Panc1 (cell line): ENCODE results near the gene ANKLE1. TPM values are rescaled to one million over a fixed set of nuclear protein-coding genes. Genes with fewer than 3 reads are reported as not detected.

ENCODE experiments used
- ATAC-seq: fragments of 200-7000 bp; cut with Tn5 transposase; 2 replicates; pipeline ENCODE4 v1.9.1; 2020; ENCODE audit warnings: mild to moderate bottlenecking, moderate library complexity
- BruUV-seq: library from RNA; stranded (reverse); fragments of 400-500 nt; replicated peaks from 2 replicates; lab custom pipeline; 2021; lab: Mats Ljungman, UMichigan
- CTCF ChIA-PET: fragments of 300-600 bp; sonication (Branson Sonifier 250); formaldehyde crosslinking; loops from one replicate; lab custom pipeline; 2022; ENCODE audit warnings: antibody characterized with exemption; lab: Charles Lee
- POLR2A ChIA-PET: fragments of 300-600 bp; sonication (Branson Sonifier 250); formaldehyde crosslinking; loops from one replicate; lab custom pipeline; 2022; ENCODE audit warnings: antibody characterized with exemption; lab: Charles Lee
- DNase-seq: peaks from one replicate; pipeline ENCODE4 v3.0.0-alpha.2; 2010; ENCODE audit warnings: low read depth, low spot score
- H3K27ac ChIP-seq: 2 replicates; pipeline ENCODE4 v1.5.1; 2011; ENCODE audit warnings: mild to moderate bottlenecking, low read length, inconsistent platforms
- H3K27me3 ChIP-seq: fragments of 200-500 bp; sonication (Bioruptor generic); 2 replicates; pipeline ENCODE4 v1.6.0; 2014; ENCODE audit warnings: low read length, inconsistent platforms; ENCODE audit not compliant: control insufficient read depth, insufficient read depth
- H3K36me3 ChIP-seq: fragments of 200-500 bp; sonication (Bioruptor generic); 2 replicates; pipeline ENCODE4 v1.5.1; 2014; ENCODE audit warnings: inconsistent platforms, mild to moderate bottlenecking, low read length, moderate library complexity; ENCODE audit not compliant: control insufficient read depth, insufficient read depth
- H3K4me1 ChIP-seq: 2 replicates; pipeline ENCODE4 v1.5.1; 2011; ENCODE audit warnings: inconsistent platforms, mild to moderate bottlenecking, low read length, moderate library complexity; ENCODE audit not compliant: control insufficient read depth, insufficient read depth
- H3K4me3 ChIP-seq, 2 experiments: 2 replicates each; pipeline ENCODE4 v1.5.1; 2011 to 2012; ENCODE audit warnings: low read depth in 2 of 2, low read length in 2 of 2, mild to moderate bottlenecking in 2 of 2, inconsistent platforms in 1 of 2, moderate library complexity in 1 of 2
- H3K9me3 ChIP-seq: fragments of 200-500 bp; sonication (Bioruptor generic); 2 replicates; pipeline ENCODE4 v1.5.1; 2014; ENCODE audit warnings: low read depth, mild to moderate bottlenecking, inconsistent platforms, low read length, moderate library complexity; ENCODE audit not compliant: control insufficient read depth, insufficient read depth
- CTCF ChIP-seq: fragments of 450-650 bp; IDR thresholded peaks from 2 replicates; pipeline ENCODE4 v1.5.1; 2017; ENCODE audit warnings: mild to moderate bottlenecking
- POLR2AphosphoS5 ChIP-seq: IDR thresholded peaks from 2 replicates; pipeline ENCODE4 v1.6.1; 2012; ENCODE audit warnings: mild to moderate bottlenecking, low read depth, low read length, moderate library complexity
- SIN3A ChIP-seq: IDR thresholded peaks from 2 replicates; pipeline ENCODE4 v1.6.1; 2012; ENCODE audit warnings: low read depth, mild to moderate bottlenecking, low read length, moderate library complexity, borderline replicate concordance; ENCODE audit not compliant: insufficient read depth
- TCF7L2 ChIP-seq: IDR thresholded peaks from 2 replicates; pipeline ENCODE4 v1.6.1; 2011; ENCODE audit warnings: mild to moderate bottlenecking, low read depth, low read length, inconsistent platforms
- in situ Hi-C: cut with HindIII; loops from 2 replicates; pipeline ENCODE4 v1.10.0; 2016; ENCODE audit warnings: low sequenced_read_pairs, low pct_unique_long_range_greater_than_20kb
- intact Hi-C: fragments of 100-400 bp; cut with micrococcal nuclease; formaldehyde crosslinking; loops from one replicate; pipeline ENCODE4 v1.10.0; 2022; ENCODE audit not compliant: unreplicated experiment
- total RNA-seq: library from RNA; stranded (reverse); gene quantifications from one replicate; pipeline ENCODE4 v1.2.1, GENCODE V29; 2021; ENCODE audit not compliant: unreplicated experiment
- TF ChIP-seq, protein P1 (sequence below), 2 experiments: IDR thresholded peaks; 2 replicates each; pipeline ENCODE4 v1.6.1; 2011 to 2012; ENCODE audit warnings: low read depth in 2 of 2, control low read depth in 1 of 2, low read length in 1 of 2, mild to moderate bottlenecking in 1 of 2, moderate library complexity in 1 of 2; ENCODE audit not compliant: insufficient read depth in 1 of 2

ANKLE1 gene
- total RNA-seq, 1 experiment from 2014 or later: 1.1 TPM

DNA sequence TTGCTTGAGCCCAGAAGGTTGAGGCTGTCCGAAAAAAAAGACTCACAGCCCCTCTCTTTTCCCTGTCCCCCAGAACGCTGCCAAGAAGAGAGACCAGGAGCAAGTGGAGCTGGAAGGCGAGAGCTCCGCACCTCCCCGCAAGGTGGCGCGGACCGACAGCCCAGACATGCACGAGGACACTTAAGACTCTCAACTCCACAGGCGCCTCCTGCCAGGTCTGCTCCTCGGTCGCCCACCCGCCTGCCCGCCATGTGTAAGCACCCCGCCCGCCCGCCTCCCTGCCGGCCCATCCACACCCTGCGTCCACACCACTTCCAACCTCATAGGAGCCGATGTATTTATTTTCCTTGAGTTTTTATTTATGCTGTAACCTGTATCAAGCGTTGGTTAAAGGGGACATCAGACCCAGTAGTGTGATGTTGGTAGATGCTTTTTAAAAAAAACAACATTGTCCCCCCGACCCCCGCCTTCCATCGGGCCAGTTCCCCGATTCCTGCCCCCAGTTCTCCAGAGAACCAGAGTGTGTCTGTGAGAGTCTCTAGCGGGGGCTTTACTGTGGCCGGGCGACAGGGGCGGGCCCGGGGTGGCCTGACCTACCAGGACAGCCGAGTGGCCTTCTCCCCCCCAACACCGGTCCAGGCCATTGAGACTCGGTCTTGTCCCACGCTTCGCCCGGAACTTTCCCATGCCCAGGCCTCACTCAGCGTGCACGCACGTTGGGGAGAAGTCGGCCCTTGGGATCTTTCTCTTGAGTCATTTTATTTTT is 38.0 kb downstream of the ANKLE1 start:
- POLR2A ChIA-PET: no interaction called here
- CTCF ChIA-PET: no interaction called here
- TF ChIP-seq TCF7L2 (no peak), POLR2AphosphoS5 (no peak), CTCF (no peak), SIN3A (no peak)
- TF ChIP-seq, protein P1, sequence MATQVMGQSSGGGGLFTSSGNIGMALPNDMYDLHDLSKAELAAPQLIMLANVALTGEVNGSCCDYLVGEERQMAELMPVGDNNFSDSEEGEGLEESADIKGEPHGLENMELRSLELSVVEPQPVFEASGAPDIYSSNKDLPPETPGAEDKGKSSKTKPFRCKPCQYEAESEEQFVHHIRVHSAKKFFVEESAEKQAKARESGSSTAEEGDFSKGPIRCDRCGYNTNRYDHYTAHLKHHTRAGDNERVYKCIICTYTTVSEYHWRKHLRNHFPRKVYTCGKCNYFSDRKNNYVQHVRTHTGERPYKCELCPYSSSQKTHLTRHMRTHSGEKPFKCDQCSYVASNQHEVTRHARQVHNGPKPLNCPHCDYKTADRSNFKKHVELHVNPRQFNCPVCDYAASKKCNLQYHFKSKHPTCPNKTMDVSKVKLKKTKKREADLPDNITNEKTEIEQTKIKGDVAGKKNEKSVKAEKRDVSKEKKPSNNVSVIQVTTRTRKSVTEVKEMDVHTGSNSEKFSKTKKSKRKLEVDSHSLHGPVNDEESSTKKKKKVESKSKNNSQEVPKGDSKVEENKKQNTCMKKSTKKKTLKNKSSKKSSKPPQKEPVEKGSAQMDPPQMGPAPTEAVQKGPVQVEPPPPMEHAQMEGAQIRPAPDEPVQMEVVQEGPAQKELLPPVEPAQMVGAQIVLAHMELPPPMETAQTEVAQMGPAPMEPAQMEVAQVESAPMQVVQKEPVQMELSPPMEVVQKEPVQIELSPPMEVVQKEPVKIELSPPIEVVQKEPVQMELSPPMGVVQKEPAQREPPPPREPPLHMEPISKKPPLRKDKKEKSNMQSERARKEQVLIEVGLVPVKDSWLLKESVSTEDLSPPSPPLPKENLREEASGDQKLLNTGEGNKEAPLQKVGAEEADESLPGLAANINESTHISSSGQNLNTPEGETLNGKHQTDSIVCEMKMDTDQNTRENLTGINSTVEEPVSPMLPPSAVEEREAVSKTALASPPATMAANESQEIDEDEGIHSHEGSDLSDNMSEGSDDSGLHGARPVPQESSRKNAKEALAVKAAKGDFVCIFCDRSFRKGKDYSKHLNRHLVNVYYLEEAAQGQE (IDR thresholded peaks at IDR 0.05; ENCODE audit: insufficient read depth in 1 of 2, low read depth in 2 of 2, low read length in 1 of 2): no peak

DNA sequence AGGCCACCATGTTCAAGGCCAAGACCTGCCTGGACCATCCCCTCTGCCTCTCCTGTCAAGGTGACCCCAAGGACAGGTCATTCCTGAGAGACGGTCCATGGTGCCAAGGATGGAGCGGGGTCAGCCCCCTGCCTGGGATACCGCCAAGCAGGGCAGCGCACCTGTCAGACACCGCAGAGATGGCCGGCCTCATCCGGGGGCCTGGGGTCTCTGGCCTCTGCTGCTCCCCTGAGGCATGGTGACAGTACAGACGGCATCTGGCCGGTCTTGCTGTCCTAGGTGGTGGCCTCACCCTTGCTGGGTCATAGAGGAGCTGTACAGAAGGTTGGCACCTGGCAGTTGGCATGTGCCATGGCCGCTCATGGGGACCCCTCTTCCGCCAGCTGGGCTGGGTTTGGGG is 38.7 kb downstream of the ANKLE1 start:
- Histone ChIP-seq H3K27ac (no peak overlapping the region), H3K27me3 (no peaks in the 10 kb centered on the region), H3K4me3 (no peak overlapping the region), H3K9me3 (no peaks in the 10 kb centered on the region), H3K36me3 (no peaks in the 10 kb centered on the region), H3K4me1 (no peaks in the 10 kb centered on the region)
- TF ChIP-seq CTCF (no peak), TCF7L2 (no peak), POLR2AphosphoS5 (no peak), SIN3A (no peak)
- TF ChIP-seq, protein P1 (IDR thresholded peaks at IDR 0.05; ENCODE audit: insufficient read depth in 1 of 2, low read depth in 2 of 2, low read length in 1 of 2): no peak
- ATAC-seq: no peak
- no TSS peak for BruUV-seq
- intact Hi-C loops (no loop called here), in situ Hi-C loops (no loop called here)
- DNase-seq: no peak
- ChIA-PET POLR2A (no interaction called here), CTCF (no interaction called here)

More for the DNA sequence above, 38.0 kb downstream of the ANKLE1 start:
- no peak for ATAC-seq
- H3K4me1 ChIP-seq: no peaks in the 10 kb centered on the region
- no peak overlapping the region for H3K4me3 ChIP-seq
- no peak for DNase-seq
- H3K27ac ChIP-seq: no peak overlapping the region
- H3K27me3 ChIP-seq: no peaks in the 10 kb centered on the region
- in situ Hi-C loops (no loop called here), intact Hi-C loops (no loop called here)
- no peaks in the 10 kb centered on the region; the same call in 1 of the 2 replicates for H3K36me3 ChIP-seq
- BruUV-seq: no TSS peak
- H3K9me3 ChIP-seq: no peaks in the 10 kb centered on the region
